ENCODE measurements around the gene CERS6.

DNA sequence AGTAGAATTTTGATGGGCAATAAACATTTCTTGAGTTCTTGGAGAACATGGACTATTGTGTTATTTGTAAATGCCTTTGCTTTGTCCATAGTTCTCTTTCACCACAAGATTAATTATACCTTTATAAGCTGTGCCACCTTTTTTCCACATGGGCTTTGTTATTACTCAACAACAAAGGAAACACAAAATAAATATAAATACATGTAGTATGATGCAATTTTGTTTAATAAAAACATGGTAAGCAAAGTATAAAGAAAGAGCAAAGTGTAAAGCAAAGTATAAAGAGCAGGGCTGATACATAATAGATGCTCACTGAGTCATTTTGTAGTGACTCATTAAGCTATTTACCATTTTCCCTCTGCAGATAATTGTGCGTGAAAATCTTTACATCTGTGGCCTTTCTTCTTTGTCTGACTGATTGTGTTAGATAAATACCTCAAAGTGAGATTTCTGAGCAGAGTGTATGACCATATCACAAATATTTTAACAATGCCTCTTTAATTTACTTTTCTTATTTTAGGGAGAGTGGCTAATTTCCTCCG is 80.9 kb downstream of the CERS6 start:
- no peak for TF ChIP-seq POLR2A (IDR thresholded peaks at IDR 0.05)
- TF ChIP-seq, protein P1, sequence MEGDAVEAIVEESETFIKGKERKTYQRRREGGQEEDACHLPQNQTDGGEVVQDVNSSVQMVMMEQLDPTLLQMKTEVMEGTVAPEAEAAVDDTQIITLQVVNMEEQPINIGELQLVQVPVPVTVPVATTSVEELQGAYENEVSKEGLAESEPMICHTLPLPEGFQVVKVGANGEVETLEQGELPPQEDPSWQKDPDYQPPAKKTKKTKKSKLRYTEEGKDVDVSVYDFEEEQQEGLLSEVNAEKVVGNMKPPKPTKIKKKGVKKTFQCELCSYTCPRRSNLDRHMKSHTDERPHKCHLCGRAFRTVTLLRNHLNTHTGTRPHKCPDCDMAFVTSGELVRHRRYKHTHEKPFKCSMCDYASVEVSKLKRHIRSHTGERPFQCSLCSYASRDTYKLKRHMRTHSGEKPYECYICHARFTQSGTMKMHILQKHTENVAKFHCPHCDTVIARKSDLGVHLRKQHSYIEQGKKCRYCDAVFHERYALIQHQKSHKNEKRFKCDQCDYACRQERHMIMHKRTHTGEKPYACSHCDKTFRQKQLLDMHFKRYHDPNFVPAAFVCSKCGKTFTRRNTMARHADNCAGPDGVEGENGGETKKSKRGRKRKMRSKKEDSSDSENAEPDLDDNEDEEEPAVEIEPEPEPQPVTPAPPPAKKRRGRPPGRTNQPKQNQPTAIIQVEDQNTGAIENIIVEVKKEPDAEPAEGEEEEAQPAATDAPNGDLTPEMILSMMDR (IDR thresholded peaks at IDR 0.05), result no peak

All from testis (tissue), 2 donors.